Measurements from ENCODE around the gene RAD51B.

Gene RAD51B

GRCh38 chr14:68145539-68145938, 326.0 kb downstream of the RAD51B start:
- DNase-seq (ENCODE audit: low read depth in 2 of 2), result no peak

- DNase-seq (ENCODE audit: low read depth in 2 of 2), result no peak
Measured at GRCh38 chr14:68146818-68147217, 327.2 kb downstream of the RAD51B start.

- no peak for DNase-seq (ENCODE audit: low read depth in 2 of 2)
Measured at GRCh38 chr14:68147303-68147702, 327.7 kb downstream of the RAD51B start.

GRCh38 chr14:68148276-68148675, 328.7 kb downstream of the RAD51B start:
- DNase-seq (ENCODE audit: low read depth in 2 of 2), result no peak

GRCh38 chr14:68148763-68149162, 329.2 kb downstream of the RAD51B start:
- DNase-seq (ENCODE audit: low read depth in 2 of 2), result no peak

- DNase-seq (ENCODE audit: low read depth in 2 of 2), result no peak
Measured at GRCh38 chr14:68153275-68153674, 333.7 kb downstream of the RAD51B start.

- no peak for DNase-seq (ENCODE audit: low read depth in 2 of 2)
Measured at GRCh38 chr14:68154275-68154674, 334.7 kb downstream of the RAD51B start.

GRCh38 chr14:68157971-68158371, 338.4 kb downstream of the RAD51B start:
- no peak for DNase-seq (ENCODE audit: low read depth in 2 of 2)

- DNase-seq (ENCODE audit: low read depth in 2 of 2), result no peak
Measured at GRCh38 chr14:68158640-68159039, 339.1 kb downstream of the RAD51B start.

- DNase-seq (ENCODE audit: low read depth in 2 of 2), result no peak
Measured at GRCh38 chr14:68159701-68160633, 340.4 kb downstream of the RAD51B start.

GRCh38 chr14:68160779-68161546, 341.4 kb downstream of the RAD51B start:
- no peak for DNase-seq (ENCODE audit: low read depth in 2 of 2)

GRCh38 chr14:68162887-68163286, 343.3 kb downstream of the RAD51B start:
- no peak for DNase-seq (ENCODE audit: low read depth in 2 of 2)

- no peak for DNase-seq (ENCODE audit: low read depth in 2 of 2)
Measured at GRCh38 chr14:68164711-68165113, 345.1 kb downstream of the RAD51B start.

- DNase-seq (ENCODE audit: low read depth in 2 of 2), result no peak
Measured at GRCh38 chr14:68165274-68165843, 345.8 kb downstream of the RAD51B start.

- no peak for DNase-seq (ENCODE audit: low read depth in 2 of 2)
Measured at GRCh38 chr14:68166731-68167382, 347.3 kb downstream of the RAD51B start.

- no peak for DNase-seq (ENCODE audit: low read depth in 2 of 2)
Measured at GRCh38 chr14:68167383-68168087, 348.0 kb downstream of the RAD51B start.

- DNase-seq (ENCODE audit: low read depth in 2 of 2), result no peak
Measured at GRCh38 chr14:68168460-68169109, 349.0 kb downstream of the RAD51B start.

- no peak for DNase-seq (ENCODE audit: low read depth in 2 of 2)
Measured at GRCh38 chr14:68172216-68172615, 352.6 kb downstream of the RAD51B start.

GRCh38 chr14:68172627-68173026, 353.0 kb downstream of the RAD51B start:
- DNase-seq (ENCODE audit: low read depth in 2 of 2), result no peak

- DNase-seq (ENCODE audit: low read depth in 2 of 2), result no peak
Measured at GRCh38 chr14:68173227-68173972, 353.8 kb downstream of the RAD51B start.

All from stimulated activated CD8-positive, alpha-beta memory T cell treated with anti-CD3 and anti-CD28 coated beads, Interleukin-15, amount 100 ng/mL, for 48 hours (primary cell).